Muscle of arm (tissue), 12 donors: ENCODE data around the gene RNASE13. TPM values are rescaled to one million over a fixed set of nuclear protein-coding genes. Genes with fewer than 3 reads are reported as not detected.
A peak's percentile ranks its signal among the peaks of the same experiment; 100 is the strongest.

ENCODE experiments used
- DNase-seq: peaks from one replicate; pipeline ENCODE4 v3.0.0-alpha.2; 2013
- polyA plus RNA-seq, 12 donors: library from polyadenylated mRNA; unstranded; fragments of 120-200 nt; gene quantifications; one replicate each; pipeline ENCODE4 v1.2.1, GENCODE V29; 2013; ENCODE audit not compliant: insufficient read length in 12 of 12

Gene RNASE13
- polyA plus RNA-seq, 12 donors, result 0.14 to 0.31 (median 0.24) TPM; not detected in 6

DNA sequence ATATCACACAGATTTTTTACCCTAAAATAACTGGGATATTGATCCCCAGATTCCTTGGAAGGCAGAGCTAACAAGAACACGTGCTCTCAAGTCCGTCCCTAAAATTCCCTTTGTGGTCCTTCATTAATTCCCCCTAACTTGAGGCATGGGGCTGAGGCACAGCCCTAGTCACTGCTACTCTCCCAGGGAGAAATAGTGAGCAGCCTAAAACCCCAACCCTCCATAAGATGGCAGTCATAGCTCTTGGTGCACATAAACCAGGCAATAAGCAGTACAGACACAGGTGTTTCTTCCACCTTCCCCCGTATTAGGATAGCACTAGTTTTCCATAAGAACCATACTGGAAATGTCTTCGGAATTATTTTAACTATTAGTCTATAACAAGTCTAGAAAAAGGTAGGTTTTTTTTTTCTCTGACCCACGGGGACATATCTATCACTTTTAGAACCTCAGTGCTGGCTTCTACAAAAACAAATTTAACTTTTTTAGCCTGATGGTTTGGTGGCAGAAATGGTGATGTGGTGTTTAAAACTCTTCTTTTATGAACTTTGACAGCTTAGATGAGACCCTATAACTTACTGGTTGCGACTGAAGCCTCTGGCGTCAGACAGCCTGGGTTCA, 32.4 kb upstream of the RNASE13 start:
- no peak for DNase-seq

DNA sequence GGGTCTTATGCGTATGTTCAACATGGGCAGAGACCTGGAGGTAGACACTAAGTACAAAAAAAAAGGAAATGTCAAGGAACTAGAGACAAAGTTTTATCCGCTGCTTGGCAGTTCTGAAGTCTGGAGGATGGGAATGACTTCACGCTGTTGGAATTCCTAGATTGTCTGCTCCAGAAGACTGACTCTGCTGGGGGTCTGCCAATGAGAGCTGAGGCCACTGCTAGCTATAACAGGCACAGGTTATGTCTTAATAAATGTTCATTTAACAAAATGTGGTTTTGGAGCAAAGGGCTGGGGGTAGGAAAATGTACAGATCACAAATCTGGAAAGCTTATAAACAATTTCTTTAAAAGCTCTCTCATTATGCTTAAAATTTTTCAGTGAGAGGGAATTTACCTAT, 28.9 kb upstream of the RNASE13 start:
- peak; percentile 30 for DNase-seq

GRCh38 chr14:21061347-21061668, 26.7 kb upstream of the RNASE13 start:
- DNase-seq, result no peak

GRCh38 chr14:21060614-21061346, 26.2 kb upstream of the RNASE13 start:
- DNase-seq, result no peak

GRCh38 chr14:21059842-21060613, 25.4 kb upstream of the RNASE13 start:
- DNase-seq, result no peak

GRCh38 chr14:21058903-21059302, 24.3 kb upstream of the RNASE13 start:
- no peak for DNase-seq

- DNase-seq, result no peak
Observed at GRCh38 chr14:21057803-21058675, 23.4 kb upstream of the RNASE13 start, which contains the start of gene RNASE8. RNASE8 (plus strand) TSS chr14:21057822; CDS start chr14:21057893, 71 bp downstream.

- DNase-seq, result peak; percentile 21
Observed at GRCh38 chr14:21056520-21057163, 22.0 kb upstream of the RNASE13 start.

GRCh38 chr14:21055432-21056117, 21.0 kb upstream of the RNASE13 start:
- peak; percentile 21 for DNase-seq

- no peak for DNase-seq
Observed at GRCh38 chr14:21054768-21055145, 20.1 kb upstream of the RNASE13 start.

- DNase-seq, result no peak
Observed at GRCh38 chr14:21054123-21054767, 19.6 kb upstream of the RNASE13 start.

- DNase-seq, result no peak
Observed at GRCh38 chr14:21053184-21054122, 18.8 kb upstream of the RNASE13 start.

DNA sequence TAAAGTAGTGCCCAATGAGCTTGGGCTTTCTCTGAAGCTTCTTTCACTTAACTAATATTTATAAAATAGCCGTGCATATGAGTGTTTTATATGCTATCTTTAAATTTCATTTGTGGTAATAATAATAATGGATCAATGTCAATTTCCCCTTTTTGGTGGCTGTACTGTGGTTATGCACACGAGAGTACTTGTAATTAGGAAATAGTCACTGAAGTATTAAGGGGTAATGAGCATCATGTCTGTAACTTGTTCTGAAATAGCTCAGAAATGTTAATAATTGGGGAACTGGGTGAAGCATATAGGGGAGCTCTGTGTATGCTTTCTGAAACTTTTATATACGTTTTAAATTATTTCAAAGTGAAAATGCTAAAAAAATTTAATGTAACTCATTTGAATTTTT, 16.0 kb upstream of the RNASE13 start:
- no peak for DNase-seq

DNA sequence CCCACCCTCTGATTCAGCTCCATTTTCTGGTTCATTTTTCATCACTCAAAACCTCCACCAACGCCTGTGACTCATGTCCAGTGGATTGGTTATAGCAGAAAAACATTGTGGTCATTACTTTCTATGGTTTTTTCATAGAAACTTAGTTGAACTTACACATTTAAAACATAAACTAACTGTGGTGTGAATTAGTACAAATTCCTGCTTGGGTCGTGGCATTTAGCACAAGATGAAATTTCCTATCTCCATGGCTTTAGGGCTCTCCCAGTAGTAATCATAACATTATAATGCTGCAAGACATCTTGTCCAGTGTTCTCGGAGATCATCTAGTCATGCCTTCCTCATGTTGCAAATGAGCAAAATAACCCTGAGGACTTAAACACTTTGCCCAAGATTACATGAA, 14.7 kb upstream of the RNASE13 start:
- DNase-seq, result no peak

- no peak for DNase-seq
Observed at GRCh38 chr14:21048638-21049037, 14.0 kb upstream of the RNASE13 start.

GRCh38 chr14:21047378-21047781, 12.8 kb upstream of the RNASE13 start:
- DNase-seq, result no peak

GRCh38 chr14:21043974-21044618, 9.5 kb upstream of the RNASE13 start:
- no peak for DNase-seq

GRCh38 chr14:21043387-21043973, 8.9 kb upstream of the RNASE13 start:
- DNase-seq, result no peak
